ENCODE measurements around the gene RETN. TPM values are rescaled to one million over a fixed set of nuclear protein-coding genes. Genes with fewer than 3 reads are reported as not detected.

Gene RETN
- polyA plus RNA-seq, 2 of the 4 experiments (the other 2 are of a cell fraction) = not detected

GRCh38 chr19:7624810-7625209 is 44.0 kb upstream of the RETN start:
- DNase-seq (ENCODE audit: low read depth in 1 of 2, low spot score in 1 of 2) (no peak), FAIRE-seq (no peak), ATAC-seq (no peak)
- ChIA-PET POLR2A (interaction anchor here (1.1 kb wide), 1 partner anchor 9 kb away, joined by 6 read pairs; the partner anchor contains the start of gene PCP2), CTCF (interaction anchor here (0.8 to 1.0 kb wide), 2 partner anchors 27 to 57 kb away, joined by 3 read pairs; no protein-coding TSS in a partner anchor)
- 94% methylated on average over 9 of the region's 17 CpGs for WGBS (ENCODE audit: missing lambda C conversion rate)
- TF ChIP-seq EP300 (IDR thresholded peaks at IDR 0.05) (no peak), PBX3 (IDR thresholded peaks at IDR 0.05) (no peak), ZC3H11A (IDR thresholded peaks at IDR 0.05) (no peak), MAZ (IDR thresholded peaks at IDR 0.05; ENCODE audit: borderline replicate concordance, low read depth, low read length) (no peak), NR3C1 (IDR thresholded peaks at IDR 0.05) (no peak), CHD4 (IDR thresholded peaks at IDR 0.05; ENCODE audit: borderline replicate concordance) (no peak), ELK1 (IDR thresholded peaks at IDR 0.05; ENCODE audit: low read depth, low read length) (no peak), ZNF302 (CRISPR knock-in tag; IDR thresholded peaks at IDR 0.05) (no peak), USF2 (IDR thresholded peaks at IDR 0.05) (no peak), ZFP36 (IDR thresholded peaks at IDR 0.05; ENCODE audit: borderline replicate concordance, partially characterized antibody) (no peak), HOXB13 (CRISPR knock-in tag; IDR thresholded peaks at IDR 0.05; ENCODE audit: low read depth) (no peak), RAD21 (conservative IDR thresholded peaks at IDR 0.05 in 1 of 2, IDR thresholded peaks at IDR 0.05 in 1 of 2) (no peak), NFE2L2 (conservative IDR thresholded peaks at IDR 0.05; ENCODE audit: low read length) (no peak)
- Histone ChIP-seq H3K4me2 (no peak overlapping the region), H3K4me1 (peaks cover 7% of the 10 kb centered on the region; the same call in 1 of the 3 replicates), H3K27ac (no peak overlapping the region), H3K9me3 (no peaks in the 10 kb centered on the region), H3K4me3 (no peak overlapping the region)

- no peak overlapping the region for H3K4me2 ChIP-seq
- ChIA-PET POLR2A (no interaction called here), CTCF (no interaction called here)
- no peak overlapping the region for H3K27ac ChIP-seq
- 97% methylated on average over 17 of the region's 34 CpGs for WGBS (ENCODE audit: missing lambda C conversion rate)
- ATAC-seq (no peak), DNase-seq (ENCODE audit: low read depth in 1 of 2, low spot score in 1 of 2) (no peak), FAIRE-seq (no peak)
- no peak overlapping the region for H3K4me3 ChIP-seq
- peaks cover 12% of the 10 kb centered on the region; the same call in 1 of the 3 replicates for H3K4me1 ChIP-seq
- TF ChIP-seq, protein P1, sequence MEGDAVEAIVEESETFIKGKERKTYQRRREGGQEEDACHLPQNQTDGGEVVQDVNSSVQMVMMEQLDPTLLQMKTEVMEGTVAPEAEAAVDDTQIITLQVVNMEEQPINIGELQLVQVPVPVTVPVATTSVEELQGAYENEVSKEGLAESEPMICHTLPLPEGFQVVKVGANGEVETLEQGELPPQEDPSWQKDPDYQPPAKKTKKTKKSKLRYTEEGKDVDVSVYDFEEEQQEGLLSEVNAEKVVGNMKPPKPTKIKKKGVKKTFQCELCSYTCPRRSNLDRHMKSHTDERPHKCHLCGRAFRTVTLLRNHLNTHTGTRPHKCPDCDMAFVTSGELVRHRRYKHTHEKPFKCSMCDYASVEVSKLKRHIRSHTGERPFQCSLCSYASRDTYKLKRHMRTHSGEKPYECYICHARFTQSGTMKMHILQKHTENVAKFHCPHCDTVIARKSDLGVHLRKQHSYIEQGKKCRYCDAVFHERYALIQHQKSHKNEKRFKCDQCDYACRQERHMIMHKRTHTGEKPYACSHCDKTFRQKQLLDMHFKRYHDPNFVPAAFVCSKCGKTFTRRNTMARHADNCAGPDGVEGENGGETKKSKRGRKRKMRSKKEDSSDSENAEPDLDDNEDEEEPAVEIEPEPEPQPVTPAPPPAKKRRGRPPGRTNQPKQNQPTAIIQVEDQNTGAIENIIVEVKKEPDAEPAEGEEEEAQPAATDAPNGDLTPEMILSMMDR (IDR thresholded peaks at IDR 0.05) = no peak
- no peak for TF ChIP-seq ESRRA (IDR thresholded peaks at IDR 0.05; ENCODE audit: borderline replicate concordance, low read length)
- TF ChIP-seq NR3C1 (IDR thresholded peaks at IDR 0.05) = no peak
- TF ChIP-seq HMGXB4 (CRISPR knock-in tag; IDR thresholded peaks at IDR 0.05; ENCODE audit: borderline replicate concordance) = no peak
- no peak for TF ChIP-seq RFX5 (IDR thresholded peaks at IDR 0.05)
- TF ChIP-seq, protein P2, sequence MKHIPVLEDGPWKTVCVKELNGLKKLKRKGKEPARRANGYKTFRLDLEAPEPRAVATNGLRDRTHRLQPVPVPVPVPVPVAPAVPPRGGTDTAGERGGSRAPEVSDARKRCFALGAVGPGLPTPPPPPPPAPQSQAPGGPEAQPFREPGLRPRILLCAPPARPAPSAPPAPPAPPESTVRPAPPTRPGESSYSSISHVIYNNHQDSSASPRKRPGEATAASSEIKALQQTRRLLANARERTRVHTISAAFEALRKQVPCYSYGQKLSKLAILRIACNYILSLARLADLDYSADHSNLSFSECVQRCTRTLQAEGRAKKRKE (CRISPR knock-in tag; IDR thresholded peaks at IDR 0.05; ENCODE audit: low read depth) = no peak
- TF ChIP-seq GATA3 (IDR thresholded peaks at IDR 0.05; ENCODE audit: borderline replicate concordance) = no peak
- no peak for TF ChIP-seq MYC (IDR thresholded peaks at IDR 0.05; ENCODE audit: borderline replicate concordance, low read length)
- TF ChIP-seq ZC3H11A (IDR thresholded peaks at IDR 0.05) = no peak
- no peak for TF ChIP-seq SREBF2 (IDR thresholded peaks at IDR 0.05)
- TF ChIP-seq, protein P3, sequence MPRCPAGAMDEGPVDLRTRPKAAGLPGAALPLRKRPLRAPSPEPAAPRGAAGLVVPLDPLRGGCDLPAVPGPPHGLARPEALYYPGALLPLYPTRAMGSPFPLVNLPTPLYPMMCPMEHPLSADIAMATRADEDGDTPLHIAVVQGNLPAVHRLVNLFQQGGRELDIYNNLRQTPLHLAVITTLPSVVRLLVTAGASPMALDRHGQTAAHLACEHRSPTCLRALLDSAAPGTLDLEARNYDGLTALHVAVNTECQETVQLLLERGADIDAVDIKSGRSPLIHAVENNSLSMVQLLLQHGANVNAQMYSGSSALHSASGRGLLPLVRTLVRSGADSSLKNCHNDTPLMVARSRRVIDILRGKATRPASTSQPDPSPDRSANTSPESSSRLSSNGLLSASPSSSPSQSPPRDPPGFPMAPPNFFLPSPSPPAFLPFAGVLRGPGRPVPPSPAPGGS (IDR thresholded peaks at IDR 0.05) = no peak
- no peak for TF ChIP-seq HOXB5 (CRISPR knock-in tag; IDR thresholded peaks at IDR 0.05)
- no peak for TF ChIP-seq MAX (IDR thresholded peaks at IDR 0.05)
- no peak for TF ChIP-seq NPAS2 (CRISPR knock-in tag; IDR thresholded peaks at IDR 0.05; ENCODE audit: borderline replicate concordance)
- H3K9me3 ChIP-seq = no peaks in the 10 kb centered on the region
Observed at GRCh38 chr19:7625763-7626372, 43.0 kb upstream of the RETN start.
